Bone marrow (tissue), 2 donors: ENCODE results near the gene IGFL2.
"Not testable (repeated sequence)": the region's sequence is repeated elsewhere in the genome, so short reads cannot be mapped to it uniquely, and the experiment has no call there.

Experiments
- DNase-seq, 2 donors: peaks; one replicate each; lab custom pipeline; 2025; lab: John Stamatoyannopoulos, UW

Gene IGFL2

GRCh38 chr19:46147791-46148288, at the start of gene IGFL2:
Gene IGFL2, plus strand, starts transcription at chr19:46148238. Its CDS starts 41 bp downstream, at chr19:46148279.
- no peak for DNase-seq

- DNase-seq = no peak
These were observed 47.7 kb upstream of the IGFL2 start for GRCh38 chr19:46100344-46100743.

GRCh38 chr19:46101293-46101692, 46.7 kb upstream of the IGFL2 start:
- no peak for DNase-seq

- DNase-seq = not testable (repeated sequence)
These were observed 45.7 kb upstream of the IGFL2 start for GRCh38 chr19:46102333-46102732.

GRCh38 chr19:46107371-46107770, 40.7 kb upstream of the IGFL2 start:
- DNase-seq = no peak

- no peak for DNase-seq
These were observed 38.2 kb upstream of the IGFL2 start for GRCh38 chr19:46109876-46110275.

GRCh38 chr19:46111376-46111775, 36.7 kb upstream of the IGFL2 start:
- no peak for DNase-seq

GRCh38 chr19:46112527-46112926, 35.5 kb upstream of the IGFL2 start:
- DNase-seq = no peak

GRCh38 chr19:46113726-46114125, 34.3 kb upstream of the IGFL2 start:
- no peak for DNase-seq

- no peak for DNase-seq
These were observed 32.5 kb upstream of the IGFL2 start for GRCh38 chr19:46115396-46116106.

GRCh38 chr19:46116121-46116520, 31.9 kb upstream of the IGFL2 start:
- no peak for DNase-seq

GRCh38 chr19:46118136-46118535, 29.9 kb upstream of the IGFL2 start:
- DNase-seq = no peak

- no peak for DNase-seq
These were observed 23.4 kb upstream of the IGFL2 start, which contains the start of gene IGFL3 for GRCh38 chr19:46124638-46125115. Gene IGFL3, minus strand, starts transcription at chr19:46124688. Its CDS starts 39 bp downstream, at chr19:46124649.

- DNase-seq = no peak
These were observed 22.6 kb upstream of the IGFL2 start for GRCh38 chr19:46125447-46125846.

GRCh38 chr19:46126086-46126580, 21.9 kb upstream of the IGFL2 start:
- DNase-seq = no peak

GRCh38 chr19:46131485-46132143, 16.4 kb upstream of the IGFL2 start:
- no peak for DNase-seq

- no peak for DNase-seq
These were observed 15.4 kb upstream of the IGFL2 start for GRCh38 chr19:46132508-46133100.

GRCh38 chr19:46133101-46133627, 14.9 kb upstream of the IGFL2 start:
- DNase-seq = no peak

- DNase-seq = no peak
These were observed 14.2 kb upstream of the IGFL2 start for GRCh38 chr19:46133777-46134241.

- DNase-seq = no peak
These were observed 13.5 kb upstream of the IGFL2 start for GRCh38 chr19:46134527-46134926.

- DNase-seq = no peak
These were observed 10.0 kb upstream of the IGFL2 start for GRCh38 chr19:46137915-46138473.

- no peak for DNase-seq
These were observed 6.6 kb upstream of the IGFL2 start for GRCh38 chr19:46141421-46141820.
